CD4-positive, alpha-beta T cell treated with Interferon gamma for 1 hour (primary cell): ENCODE results near the gene LYPLAL1.
"Not testable (repeated sequence)": the region's sequence is repeated elsewhere in the genome, so short reads cannot be mapped to it uniquely, and the experiment has no call there.

Experiments
- DNase-seq: peaks from one replicate; pipeline ENCODE4 v3.0.0-alpha.2; 2020

LYPLAL1 gene

GRCh38 chr1:219223496-219223895 is 49.8 kb downstream of the LYPLAL1 start:
- no peak for DNase-seq

- DNase-seq: no peak
Observed at GRCh38 chr1:219226196-219226595, 52.5 kb downstream of the LYPLAL1 start.

- no peak for DNase-seq
Observed at GRCh38 chr1:219227360-219228057, 53.8 kb downstream of the LYPLAL1 start.

GRCh38 chr1:219228058-219228419 is 54.4 kb downstream of the LYPLAL1 start:
- DNase-seq: no peak

GRCh38 chr1:219232890-219233289 is 59.2 kb downstream of the LYPLAL1 start:
- no peak for DNase-seq

- DNase-seq: no peak
Observed at GRCh38 chr1:219235903-219236481, 62.3 kb downstream of the LYPLAL1 start.

- no peak for DNase-seq
Observed at GRCh38 chr1:219236933-219237610, 63.4 kb downstream of the LYPLAL1 start.

GRCh38 chr1:219239518-219239917 is 65.8 kb downstream of the LYPLAL1 start:
- no peak for DNase-seq

- no peak for DNase-seq
Observed at GRCh38 chr1:219244864-219245263, 71.2 kb downstream of the LYPLAL1 start.

GRCh38 chr1:219247441-219247840 is 73.8 kb downstream of the LYPLAL1 start:
- DNase-seq: no peak

- DNase-seq: not testable (repeated sequence)
Observed at GRCh38 chr1:219250468-219250867, 76.8 kb downstream of the LYPLAL1 start.

GRCh38 chr1:219257751-219258150 is 84.1 kb downstream of the LYPLAL1 start:
- no peak for DNase-seq

- no peak for DNase-seq
Observed at GRCh38 chr1:219261454-219261853, 87.8 kb downstream of the LYPLAL1 start.
